WTC11 (cell line): ENCODE results near the gene TNNT3. TPM values are rescaled to one million over a fixed set of nuclear protein-coding genes. Genes with fewer than 3 reads are reported as not detected.

Source experiments
- ATAC-seq: fragments of 200-7000 bp; cut with Tn5 transposase; 2 replicates; pipeline ENCODE4 v1.10.0; 2021; ENCODE audit warnings: mild to moderate bottlenecking, moderate library complexity
- CTCF ChIA-PET: fragments of 300-600 bp; sonication (Branson Sonifier 250); formaldehyde crosslinking; loops from one replicate; lab custom pipeline; 2021; ENCODE audit warnings: antibody characterized with exemption; lab: Charles Lee
- POLR2A ChIA-PET: fragments of 350-600 bp; sonication (Branson Sonifier 250); formaldehyde crosslinking; loops from one replicate; lab custom pipeline; 2021; ENCODE audit warnings: antibody characterized with exemption; lab: Charles Lee
- DNase-seq: peaks from one replicate; pipeline ENCODE4 v3.0.0; 2021; ENCODE audit warnings: low spot score
- H3K27ac Mint-ChIP-seq: 2 replicates; pipeline ENCODE4 v1.8.0; 2021; ENCODE audit warnings: mixed read lengths
- H3K27me3 Mint-ChIP-seq: 2 replicates; pipeline ENCODE4 v1.8.0; 2021; ENCODE audit warnings: low read depth, mild to moderate bottlenecking, moderate library complexity, mixed read lengths
- H3K36me3 Mint-ChIP-seq: 2 replicates; pipeline ENCODE4 v1.8.0; 2021; ENCODE audit warnings: mixed read lengths
- H3K4me1 Mint-ChIP-seq: 2 replicates; pipeline ENCODE4 v1.8.0; 2022; ENCODE audit warnings: mixed read lengths
- H3K4me3 Mint-ChIP-seq: 2 replicates; pipeline ENCODE4 v1.8.0; 2021; ENCODE audit warnings: mild to moderate bottlenecking, moderate library complexity, mixed read lengths
- H3K9me3 Mint-ChIP-seq: 2 replicates; pipeline ENCODE4 v1.8.0; 2021; ENCODE audit warnings: mixed read lengths
- MYBL2 ChIP-seq: sonication (generic); formaldehyde crosslinking; IDR thresholded peaks from 2 replicates; pipeline ENCODE4 v1.8.1; 2023; ENCODE audit warnings: mild to moderate bottlenecking, moderate library complexity, missing genetic modification reagents
- TEAD1 ChIP-seq: sonication (generic); formaldehyde crosslinking; IDR thresholded peaks from 2 replicates; pipeline ENCODE4 v1.8.0; 2022; ENCODE audit warnings: mild to moderate bottlenecking, missing genetic modification reagents
- ZNF138 ChIP-seq: sonication (generic); formaldehyde crosslinking; conservative IDR thresholded peaks from 2 replicates; pipeline ENCODE4 v1.8.1; 2022; ENCODE audit warnings: mild to moderate bottlenecking, moderate library complexity, missing genetic modification reagents
- ZNF219 ChIP-seq: sonication (generic); formaldehyde crosslinking; IDR thresholded peaks from 2 replicates; pipeline ENCODE4 v1.8.0; 2023; ENCODE audit warnings: missing genetic modification reagents, mild to moderate bottlenecking, borderline replicate concordance
- total RNA-seq: library from RNA; stranded (reverse); gene quantifications from 3 replicates; pipeline ENCODE4 v1.2.3, GENCODE V29; 2021
- TF ChIP-seq, protein P1 (sequence below): sonication (generic); formaldehyde crosslinking; IDR thresholded peaks from 2 replicates; pipeline ENCODE4 v1.8.1; 2022; ENCODE audit warnings: low read depth, mild to moderate bottlenecking, moderate library complexity, missing genetic modification reagents, borderline replicate concordance
- TF ChIP-seq, protein P2 (sequence below): sonication (generic); formaldehyde crosslinking; IDR thresholded peaks from 2 replicates; pipeline ENCODE4 v1.8.1; 2022; ENCODE audit warnings: missing genetic modification reagents, borderline replicate concordance
- TF ChIP-seq, protein P3 (sequence below): fragments of 250-450 bp; sonication (Bioruptor Pico); IDR thresholded peaks from 2 replicates; pipeline ENCODE4 v1.9.0; 2021; ENCODE audit warnings: mild to moderate bottlenecking
- TF ChIP-seq, protein P4 (sequence below): fragments of 250-450 bp; sonication (Bioruptor Pico); conservative IDR thresholded peaks from 2 replicates; pipeline ENCODE4 v1.9.0; 2021; ENCODE audit warnings: mild to moderate bottlenecking

The TNNT3 gene
- total RNA-seq, 1 experiment from 2014 or later, result not detected

DNA sequence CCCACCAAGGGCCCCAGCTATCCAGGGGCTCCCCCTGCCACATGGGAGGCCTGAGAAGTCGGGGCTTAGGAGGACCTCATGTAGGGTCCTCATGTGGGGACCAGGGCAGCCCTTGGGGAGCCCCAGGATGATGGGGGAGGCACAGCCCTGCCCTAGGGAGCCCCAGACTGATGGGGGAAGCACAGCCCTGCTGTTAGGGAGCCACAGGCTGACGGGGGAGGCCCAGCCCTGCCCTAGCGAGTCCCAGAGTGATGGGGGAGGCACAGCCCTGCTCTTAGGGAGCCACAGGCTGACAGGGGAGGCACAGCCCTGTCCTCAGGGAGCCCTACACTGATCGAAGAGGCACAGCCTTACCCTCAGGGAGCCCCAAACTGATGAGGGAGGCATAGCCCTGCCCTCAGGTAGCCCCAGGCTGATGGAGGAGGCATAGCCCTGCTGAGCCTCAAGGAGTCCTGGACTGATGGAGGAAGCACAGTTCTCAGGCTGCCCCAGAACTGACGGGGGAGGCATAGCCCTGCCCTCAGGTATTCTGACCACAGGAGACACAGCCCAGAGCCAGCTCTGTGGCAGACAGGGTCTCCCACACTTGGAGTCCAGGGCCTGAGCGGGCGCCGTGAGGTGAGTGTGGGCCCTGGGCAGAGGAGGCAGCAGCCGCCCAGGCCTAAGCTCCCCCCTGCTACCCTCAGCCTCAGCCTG, 38.6 kb upstream of the TNNT3 start:
- CTCF ChIA-PET, result interaction anchor here (0.5 to 6.0 kb wide), 9 partner anchors 34 to 412 kb away, joined by 3 to 159 read pairs (median 19); partner anchors contain the start of gene MRPL23
- Mint-ChIP-seq H3K27me3 (no peaks in the 10 kb centered on the region; the same call in 1 of the 2 replicates), H3K36me3 (no peaks in the 10 kb centered on the region), H3K4me1 (0 out of 2 replicates have a peak, but pooled peaks cover 3% of the 10 kb centered on the region), H3K9me3 (no peaks in the 10 kb centered on the region), H3K4me3 (no peak overlapping the region), H3K27ac (no peak overlapping the region)
- DNase-seq, result no peak
- POLR2A ChIA-PET, result no interaction called here
- no peak for ATAC-seq
- TF ChIP-seq ZNF219 (CRISPR knock-in tag) (no peak), MYBL2 (CRISPR knock-in tag) (no peak), TEAD1 (CRISPR knock-in tag) (no peak)
- TF ChIP-seq, protein P1, sequence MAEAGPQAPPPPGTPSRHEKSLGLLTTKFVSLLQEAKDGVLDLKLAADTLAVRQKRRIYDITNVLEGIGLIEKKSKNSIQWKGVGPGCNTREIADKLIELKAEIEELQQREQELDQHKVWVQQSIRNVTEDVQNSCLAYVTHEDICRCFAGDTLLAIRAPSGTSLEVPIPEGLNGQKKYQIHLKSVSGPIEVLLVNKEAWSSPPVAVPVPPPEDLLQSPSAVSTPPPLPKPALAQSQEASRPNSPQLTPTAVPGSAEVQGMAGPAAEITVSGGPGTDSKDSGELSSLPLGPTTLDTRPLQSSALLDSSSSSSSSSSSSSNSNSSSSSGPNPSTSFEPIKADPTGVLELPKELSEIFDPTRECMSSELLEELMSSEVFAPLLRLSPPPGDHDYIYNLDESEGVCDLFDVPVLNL, result no peak
- TF ChIP-seq, protein P2, sequence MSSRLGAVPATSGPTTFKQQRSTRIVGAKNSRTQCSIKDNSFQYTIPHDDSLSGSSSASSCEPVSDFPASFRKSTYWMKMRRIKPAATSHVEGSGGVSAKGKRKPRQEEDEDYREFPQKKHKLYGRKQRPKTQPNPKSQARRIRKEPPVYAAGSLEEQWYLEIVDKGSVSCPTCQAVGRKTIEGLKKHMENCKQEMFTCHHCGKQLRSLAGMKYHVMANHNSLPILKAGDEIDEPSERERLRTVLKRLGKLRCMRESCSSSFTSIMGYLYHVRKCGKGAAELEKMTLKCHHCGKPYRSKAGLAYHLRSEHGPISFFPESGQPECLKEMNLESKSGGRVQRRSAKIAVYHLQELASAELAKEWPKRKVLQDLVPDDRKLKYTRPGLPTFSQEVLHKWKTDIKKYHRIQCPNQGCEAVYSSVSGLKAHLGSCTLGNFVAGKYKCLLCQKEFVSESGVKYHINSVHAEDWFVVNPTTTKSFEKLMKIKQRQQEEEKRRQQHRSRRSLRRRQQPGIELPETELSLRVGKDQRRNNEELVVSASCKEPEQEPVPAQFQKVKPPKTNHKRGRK (CRISPR knock-in tag), result no peak
- TF ChIP-seq, protein P3, sequence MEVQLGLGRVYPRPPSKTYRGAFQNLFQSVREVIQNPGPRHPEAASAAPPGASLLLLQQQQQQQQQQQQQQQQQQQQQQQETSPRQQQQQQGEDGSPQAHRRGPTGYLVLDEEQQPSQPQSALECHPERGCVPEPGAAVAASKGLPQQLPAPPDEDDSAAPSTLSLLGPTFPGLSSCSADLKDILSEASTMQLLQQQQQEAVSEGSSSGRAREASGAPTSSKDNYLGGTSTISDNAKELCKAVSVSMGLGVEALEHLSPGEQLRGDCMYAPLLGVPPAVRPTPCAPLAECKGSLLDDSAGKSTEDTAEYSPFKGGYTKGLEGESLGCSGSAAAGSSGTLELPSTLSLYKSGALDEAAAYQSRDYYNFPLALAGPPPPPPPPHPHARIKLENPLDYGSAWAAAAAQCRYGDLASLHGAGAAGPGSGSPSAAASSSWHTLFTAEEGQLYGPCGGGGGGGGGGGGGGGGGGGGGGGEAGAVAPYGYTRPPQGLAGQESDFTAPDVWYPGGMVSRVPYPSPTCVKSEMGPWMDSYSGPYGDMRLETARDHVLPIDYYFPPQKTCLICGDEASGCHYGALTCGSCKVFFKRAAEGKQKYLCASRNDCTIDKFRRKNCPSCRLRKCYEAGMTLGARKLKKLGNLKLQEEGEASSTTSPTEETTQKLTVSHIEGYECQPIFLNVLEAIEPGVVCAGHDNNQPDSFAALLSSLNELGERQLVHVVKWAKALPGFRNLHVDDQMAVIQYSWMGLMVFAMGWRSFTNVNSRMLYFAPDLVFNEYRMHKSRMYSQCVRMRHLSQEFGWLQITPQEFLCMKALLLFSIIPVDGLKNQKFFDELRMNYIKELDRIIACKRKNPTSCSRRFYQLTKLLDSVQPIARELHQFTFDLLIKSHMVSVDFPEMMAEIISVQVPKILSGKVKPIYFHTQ, result no peak

DNA sequence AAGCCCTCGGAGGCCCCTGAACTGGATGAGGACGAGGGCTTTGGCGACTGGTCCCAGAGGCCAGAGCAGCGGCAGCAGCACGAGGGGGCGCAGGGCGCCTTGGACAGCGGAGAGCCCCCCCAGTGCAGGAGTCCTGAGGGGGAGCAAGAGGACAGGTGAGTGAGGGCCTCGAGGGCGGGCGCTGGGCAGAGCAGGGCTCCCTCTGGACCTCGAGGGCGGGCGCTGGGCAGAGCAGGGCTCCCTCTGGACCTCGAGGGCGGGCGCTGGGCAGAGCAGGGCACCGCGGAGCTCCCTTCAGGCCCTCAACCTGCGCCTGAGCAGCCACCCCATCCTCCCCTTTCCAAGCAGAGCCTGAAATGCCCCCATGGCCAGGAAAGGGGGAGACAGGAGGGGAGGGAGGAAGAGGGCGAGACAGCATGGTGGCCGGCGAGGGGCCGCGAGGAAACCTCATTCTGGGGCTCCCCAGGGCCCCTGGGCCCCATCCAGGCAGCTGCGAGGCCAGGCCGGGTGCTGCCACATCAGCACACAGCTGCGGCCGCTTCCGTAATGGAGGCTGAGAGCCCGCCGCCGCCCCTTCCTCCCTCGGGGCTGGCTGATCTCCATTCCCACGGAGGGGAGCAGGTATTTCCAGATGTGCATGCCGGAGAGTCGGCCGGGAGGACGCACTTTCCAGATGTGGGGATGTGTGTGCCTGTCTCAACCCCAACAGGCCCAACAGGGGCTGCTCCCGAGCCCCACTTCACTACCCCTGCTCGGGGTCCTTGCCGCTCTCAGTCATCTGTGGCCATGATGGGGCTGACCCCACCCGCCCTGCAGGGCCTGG, 37.9 kb upstream of the TNNT3 start:
- no peak for DNase-seq
- Mint-ChIP-seq H3K4me3 (no peak overlapping the region), H3K36me3 (no peaks in the 10 kb centered on the region), H3K27me3 (no peaks in the 10 kb centered on the region; the same call in 1 of the 2 replicates), H3K9me3 (no peaks in the 10 kb centered on the region), H3K4me1 (no peaks in the 10 kb centered on the region), H3K27ac (no peak overlapping the region)
- CTCF ChIA-PET, result interaction anchor here (0.5 to 3.8 kb wide), 92 partner anchors 9 to 417 kb away, joined by 3 to 159 read pairs (median 5); partner anchors contain the start of genes H19, IGF2, LSP1 and MRPL23
- POLR2A ChIA-PET, result interaction anchor here (0.6 to 1.0 kb wide), 2 partner anchors 120 to 255 kb away, joined by 3 read pairs; no protein-coding TSS in a partner anchor
- no peak for ATAC-seq
- TF ChIP-seq ZNF138 (CRISPR knock-in tag), result no peak
- TF ChIP-seq, protein P4, sequence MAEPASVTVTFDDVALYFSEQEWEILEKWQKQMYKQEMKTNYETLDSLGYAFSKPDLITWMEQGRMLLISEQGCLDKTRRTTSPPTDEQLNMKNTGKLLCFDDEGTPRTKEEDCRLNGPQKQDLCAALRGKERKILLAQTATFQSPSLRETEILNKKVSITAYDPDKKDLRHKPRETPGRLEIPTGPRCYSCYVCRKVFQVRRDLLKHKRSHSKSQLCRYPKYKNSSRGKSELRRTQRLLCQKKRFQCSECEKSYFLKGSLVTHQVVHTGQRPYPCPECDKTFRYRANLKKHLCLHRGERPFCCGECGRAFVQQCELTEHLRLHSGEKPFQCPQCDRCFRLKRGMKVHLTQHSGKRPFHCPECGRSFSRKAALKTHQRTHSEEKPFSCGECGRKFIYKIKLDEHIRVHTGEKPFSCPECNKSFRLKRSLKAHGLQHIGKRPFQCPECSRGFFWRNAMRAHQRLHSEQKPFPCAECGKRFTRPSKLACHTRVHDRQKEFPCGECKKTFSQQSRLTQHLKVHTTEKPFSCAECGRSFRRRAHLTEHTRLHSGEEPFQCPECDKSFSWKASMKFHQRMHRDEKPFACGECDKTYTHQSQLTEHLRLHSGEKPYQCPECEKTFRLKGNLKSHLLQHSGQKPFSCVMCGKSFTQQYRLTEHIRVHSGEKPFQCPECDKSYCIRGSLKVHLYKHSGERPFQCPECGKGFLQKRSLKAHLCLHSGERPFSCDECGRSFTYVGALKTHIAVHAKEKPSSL, result no peak
